HepG2 (cell line): ENCODE measurements around the gene MXI1. TPM values are rescaled to one million over a fixed set of nuclear protein-coding genes. Genes with fewer than 3 reads are reported as not detected.

Source experiments
- AGO1 ChIP-seq: fragments of 200-400 bp; formaldehyde crosslinking; IDR thresholded peaks from 2 replicates; pipeline ENCODE4 v1.6.1; 2017; ENCODE audit warnings: mild to moderate bottlenecking, low read depth, low read length, moderate library complexity; ENCODE audit not compliant: poor library complexity, severe bottlenecking
- FIP1L1 ChIP-seq: fragments of 200-400 bp; formaldehyde crosslinking; IDR thresholded peaks from 2 replicates; pipeline ENCODE4 v1.6.1; 2018; ENCODE audit warnings: low read depth, mild to moderate bottlenecking, low read length, moderate library complexity, borderline replicate concordance; ENCODE audit not compliant: insufficient read depth
- KDM3A ChIP-seq: IDR thresholded peaks from 2 replicates; pipeline ENCODE4 v1.6.1; 2018; ENCODE audit warnings: low read depth, missing compliant biosample characterization
- MEIS2 ChIP-seq: sonication (generic); formaldehyde crosslinking; IDR thresholded peaks from 2 replicates; pipeline ENCODE4 v1.9.0; 2021; ENCODE audit warnings: mild to moderate bottlenecking, missing genetic modification reagents
- PAWR ChIP-seq: sonication (generic); formaldehyde crosslinking; IDR thresholded peaks from 2 replicates; pipeline ENCODE4 v1.4.0; 2020; ENCODE audit warnings: missing genetic modification reagents, mild to moderate bottlenecking, borderline replicate concordance
- PITX1 ChIP-seq: sonication (generic); formaldehyde crosslinking; IDR thresholded peaks from 2 replicates; pipeline ENCODE4 v1.5.1; 2020; ENCODE audit warnings: mild to moderate bottlenecking, missing genetic modification reagents
- POGK ChIP-seq: sonication (generic); formaldehyde crosslinking; conservative IDR thresholded peaks from 2 replicates; pipeline ENCODE4 v1.8.0; 2022; ENCODE audit warnings: mild to moderate bottlenecking, moderate library complexity, missing genetic modification reagents
- RBFOX2 ChIP-seq: fragments of 200-400 bp; formaldehyde crosslinking; IDR thresholded peaks from 2 replicates; pipeline ENCODE4 v1.6.1; 2017; ENCODE audit warnings: low read depth, mild to moderate bottlenecking, low read length
- RFX5 ChIP-seq: IDR thresholded peaks from 2 replicates; pipeline ENCODE4 v1.6.1; 2011; ENCODE audit warnings: low read depth, low read length, improper control_type of control experiment
- SKIL ChIP-seq: sonication (generic); formaldehyde crosslinking; IDR thresholded peaks from 2 replicates; pipeline ENCODE4 v1.8.0; 2022; ENCODE audit warnings: missing genetic modification reagents, mild to moderate bottlenecking, moderate library complexity, borderline replicate concordance
- TMF1 ChIP-seq: sonication (generic); formaldehyde crosslinking; IDR thresholded peaks from 2 replicates; pipeline ENCODE4 v1.8.1; 2022; ENCODE audit warnings: low read depth, missing genetic modification reagents
- ZFY ChIP-seq: sonication (generic); formaldehyde crosslinking; IDR thresholded peaks from 2 replicates; pipeline ENCODE4 v1.4.0; 2020; ENCODE audit warnings: missing genetic modification reagents
- ZNF263 ChIP-seq: sonication (generic); formaldehyde crosslinking; IDR thresholded peaks from 2 replicates; pipeline ENCODE4 v1.4.0; 2020; ENCODE audit warnings: missing genetic modification reagents
- ZNF367 ChIP-seq: sonication (generic); formaldehyde crosslinking; IDR thresholded peaks from 2 replicates; pipeline ENCODE4 v1.4.0; 2020; ENCODE audit warnings: missing genetic modification reagents, borderline replicate concordance
- ZNF44 ChIP-seq: sonication (generic); formaldehyde crosslinking; IDR thresholded peaks from 2 replicates; pipeline ENCODE4 v1.5.1; 2020; ENCODE audit warnings: mild to moderate bottlenecking, missing genetic modification reagents
- ZNF503 ChIP-seq: sonication (generic); formaldehyde crosslinking; IDR thresholded peaks from 2 replicates; pipeline ENCODE4 v1.4.0; 2020; ENCODE audit warnings: missing genetic modification reagents
- ZNF709 ChIP-seq: sonication (generic); formaldehyde crosslinking; IDR thresholded peaks from 2 replicates; pipeline ENCODE4 v1.5.0; 2020; ENCODE audit warnings: mild to moderate bottlenecking, missing genetic modification reagents
- polyA plus RNA-seq, 8 experiments: library from polyadenylated mRNA; depleted of rRNA in 3 of 8; stranded (reverse) in 7 of 8; unstranded in 1 of 8; fragments of >200 nt; fragmentation: Illumina TruSeq in 4 of 8; extraction: Trizol in 4 of 8; gene quantifications; 2 replicates each; pipeline versions ENCODE4 v1.2.1 to v1.2.3, GENCODE V29; 2011 to 2016; ENCODE audit warnings: low read depth in 4 of 8, missing spikeins in 1 of 8, mixed read lengths in 1 of 8; ENCODE audit not compliant: insufficient read depth in 1 of 8
- total RNA-seq, 5 experiments: library from RNA; depleted of rRNA; stranded (reverse); fragments of >200 nt; fragmentation: Illumina TruSeq; extraction: Trizol; gene quantifications; 2 replicates each; pipeline ENCODE4 v1.2.3, GENCODE V29; 2016; ENCODE audit warnings: low read depth in 1 of 5
- TF ChIP-seq, protein P1 (sequence below): sonication (generic); formaldehyde crosslinking; IDR thresholded peaks from 2 replicates; pipeline ENCODE4 v1.8.1; 2023; ENCODE audit warnings: mild to moderate bottlenecking, missing genetic modification reagents
- TF ChIP-seq, protein P2 (sequence below): sonication (generic); formaldehyde crosslinking; IDR thresholded peaks from 2 replicates; pipeline ENCODE4 v1.4.0; 2020; ENCODE audit warnings: mild to moderate bottlenecking, missing genetic modification reagents, borderline replicate concordance
- TF ChIP-seq, protein P3 (sequence below): sonication (generic); formaldehyde crosslinking; IDR thresholded peaks from 2 replicates; pipeline ENCODE4 v1.5.0; 2020; ENCODE audit warnings: missing genetic modification reagents
- TF ChIP-seq, protein P4 (sequence below): IDR thresholded peaks from 2 replicates; pipeline ENCODE4 v1.6.1; 2016; ENCODE audit warnings: mild to moderate bottlenecking, missing biosample characterization, missing genetic modification reagents

MXI1 gene
- total and polyA plus RNA-seq, 2 of the 13 experiments (the other 11 are each of a cell fraction or from before 2014, with no cell fraction given), result 6.6 to 22.0 TPM

GRCh38 chr10:110304394-110304779 is 97.0 kb downstream of the MXI1 start (continued):
- TF ChIP-seq, protein P1, sequence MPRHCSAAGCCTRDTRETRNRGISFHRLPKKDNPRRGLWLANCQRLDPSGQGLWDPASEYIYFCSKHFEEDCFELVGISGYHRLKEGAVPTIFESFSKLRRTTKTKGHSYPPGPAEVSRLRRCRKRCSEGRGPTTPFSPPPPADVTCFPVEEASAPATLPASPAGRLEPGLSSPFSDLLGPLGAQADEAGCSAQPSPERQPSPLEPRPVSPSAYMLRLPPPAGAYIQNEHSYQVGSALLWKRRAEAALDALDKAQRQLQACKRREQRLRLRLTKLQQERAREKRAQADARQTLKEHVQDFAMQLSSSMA (CRISPR knock-in tag), result no peak
- TF ChIP-seq RBFOX2 (peak; percentile 79), ZNF503 (CRISPR knock-in tag) (no peak), RFX5 (no peak), ZNF709 (CRISPR knock-in tag) (no peak), TMF1 (CRISPR knock-in tag) (no peak), PAWR (no peak), ZFY (CRISPR knock-in tag) (peak; percentile 89; the same call in 1 of the 2 replicates), FIP1L1 (no peak), AGO1 (no peak), ZNF44 (CRISPR knock-in tag) (no peak), ZNF263 (CRISPR knock-in tag) (no peak), KDM3A (CRISPR knock-in tag) (no peak), MEIS2 (CRISPR knock-in tag) (no peak), ZNF367 (CRISPR knock-in tag) (no peak), POGK (CRISPR knock-in tag) (0 out of 2 replicates have a peak, but pooled peaks have one; percentile 31), PITX1 (no peak), SKIL (CRISPR knock-in tag) (no peak)
- TF ChIP-seq, protein P2, sequence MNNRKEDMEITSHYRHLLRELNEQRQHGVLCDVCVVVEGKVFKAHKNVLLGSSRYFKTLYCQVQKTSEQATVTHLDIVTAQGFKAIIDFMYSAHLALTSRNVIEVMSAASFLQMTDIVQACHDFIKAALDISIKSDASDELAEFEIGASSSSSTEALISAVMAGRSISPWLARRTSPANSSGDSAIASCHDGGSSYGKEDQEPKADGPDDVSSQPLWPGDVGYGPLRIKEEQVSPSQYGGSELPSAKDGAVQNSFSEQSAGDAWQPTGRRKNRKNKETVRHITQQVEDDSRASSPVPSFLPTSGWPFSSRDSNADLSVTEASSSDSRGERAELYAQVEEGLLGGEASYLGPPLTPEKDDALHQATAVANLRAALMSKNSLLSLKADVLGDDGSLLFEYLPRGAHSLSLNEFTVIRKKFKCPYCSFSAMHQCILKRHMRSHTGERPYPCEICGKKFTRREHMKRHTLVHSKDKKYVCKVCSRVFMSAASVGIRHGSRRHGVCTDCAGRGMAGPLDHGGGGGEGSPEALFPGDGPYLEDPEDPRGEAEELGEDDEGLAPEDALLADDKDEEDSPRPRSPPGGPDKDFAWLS (CRISPR knock-in tag), result no peak
- TF ChIP-seq, protein P3, sequence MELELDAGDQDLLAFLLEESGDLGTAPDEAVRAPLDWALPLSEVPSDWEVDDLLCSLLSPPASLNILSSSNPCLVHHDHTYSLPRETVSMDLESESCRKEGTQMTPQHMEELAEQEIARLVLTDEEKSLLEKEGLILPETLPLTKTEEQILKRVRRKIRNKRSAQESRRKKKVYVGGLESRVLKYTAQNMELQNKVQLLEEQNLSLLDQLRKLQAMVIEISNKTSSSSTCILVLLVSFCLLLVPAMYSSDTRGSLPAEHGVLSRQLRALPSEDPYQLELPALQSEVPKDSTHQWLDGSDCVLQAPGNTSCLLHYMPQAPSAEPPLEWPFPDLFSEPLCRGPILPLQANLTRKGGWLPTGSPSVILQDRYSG (CRISPR knock-in tag), result peak; percentile 78; the same call in 1 of the 2 replicates
- TF ChIP-seq, protein P4, sequence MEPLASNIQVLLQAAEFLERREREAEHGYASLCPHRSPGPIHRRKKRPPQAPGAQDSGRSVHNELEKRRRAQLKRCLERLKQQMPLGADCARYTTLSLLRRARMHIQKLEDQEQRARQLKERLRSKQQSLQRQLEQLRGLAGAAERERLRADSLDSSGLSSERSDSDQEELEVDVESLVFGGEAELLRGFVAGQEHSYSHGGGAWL (CRISPR knock-in tag), result peak; percentile 61; the same call in 1 of the 2 replicates
